ENCODE results near the gene CHD6.

- TF ChIP-seq CTCF (IDR thresholded peaks at IDR 0.05) (no peak), POLR2AphosphoS5 (IDR thresholded peaks at IDR 0.05) (no peak), POLR2A (IDR thresholded peaks at IDR 0.05) (no peak), EP300 (IDR thresholded peaks at IDR 0.05) (no peak)
Measured at GRCh38 chr20:41616228-41616627, 1.9 kb downstream of the CHD6 start.

All from sigmoid colon (tissue), 4 donors.